ENCODE measurements around the gene SYT17. TPM values are rescaled to one million over a fixed set of nuclear protein-coding genes. Genes with fewer than 3 reads are reported as not detected.

Gene SYT17
- total RNA-seq, 2 experiments from 2014 or later: 6.2 to 10.3 TPM

- TF ChIP-seq CTCF (conservative IDR thresholded peaks at IDR 0.05; ENCODE audit: low read length) (no peak), EZH2phosphoT487 (IDR thresholded peaks at IDR 0.05; ENCODE audit: borderline replicate concordance, low read depth, low read length) (no peak)
- peaks cover 12% of the 10 kb centered on the region for H3K4me1 ChIP-seq (ENCODE audit: insufficient read depth, low read length, poor library complexity, severe bottlenecking)
- no peaks in the 10 kb centered on the region for H3K36me3 ChIP-seq (ENCODE audit: insufficient read depth, low read length)
- BruUV-seq (replicated peaks): no TSS peak
- H3K9me3 ChIP-seq (ENCODE audit: low read length): no peaks in the 10 kb centered on the region
- H2AFZ ChIP-seq (ENCODE audit: low read length): no peak overlapping the region; the same call in 1 of the 2 replicates
- peak; percentile 45 for DNase-seq (ENCODE audit: low spot score)
- ChIA-PET POLR2A (no interaction called here), CTCF (ENCODE audit: unreplicated experiment) (no interaction called here)
- H3K27ac ChIP-seq (ENCODE audit: low read depth, low read length, poor library complexity, severe bottlenecking): no peak overlapping the region
- no peaks in the 10 kb centered on the region for H3K9me2 ChIP-seq (ENCODE audit: insufficient read depth, low read length)
- H3K4me3 ChIP-seq (ENCODE audit: low read depth, low read length, poor library complexity, severe bottlenecking): no peak overlapping the region
- intact Hi-C loops (cut with micrococcal nuclease; ENCODE audit: unreplicated experiment): no loop called here
- H4K20me1 ChIP-seq (ENCODE audit: insufficient read depth, low read length): no peaks in the 10 kb centered on the region
- no peaks in the 10 kb centered on the region for H3K79me2 ChIP-seq (ENCODE audit: insufficient read depth, low read depth, low read length)
- H3K4me2 ChIP-seq (ENCODE audit: low read length): 0 out of 2 replicates have a peak overlapping the region, but pooled peaks have one; percentile 10
Observed at GRCh38 chr16:19294156-19294649, 126.2 kb downstream of the SYT17 start.

GRCh38 chr16:19295393-19295792 is 127.4 kb downstream of the SYT17 start:
- Histone ChIP-seq H4K20me1 (ENCODE audit: insufficient read depth, low read length) (no peaks in the 10 kb centered on the region), H3K4me1 (ENCODE audit: insufficient read depth, low read length, poor library complexity, severe bottlenecking) (peaks cover 12% of the 10 kb centered on the region), H2AFZ (ENCODE audit: low read length) (no peak overlapping the region), H3K4me3 (ENCODE audit: low read depth, low read length, poor library complexity, severe bottlenecking) (no peak overlapping the region), H3K9me3 (ENCODE audit: low read length) (no peaks in the 10 kb centered on the region), H3K36me3 (ENCODE audit: insufficient read depth, low read length) (no peaks in the 10 kb centered on the region), H3K9me2 (ENCODE audit: insufficient read depth, low read length) (no peaks in the 10 kb centered on the region), H3K79me2 (ENCODE audit: insufficient read depth, low read depth, low read length) (no peaks in the 10 kb centered on the region), H3K4me2 (ENCODE audit: low read length) (no peak overlapping the region), H3K27ac (ENCODE audit: low read depth, low read length, poor library complexity, severe bottlenecking) (no peak overlapping the region)
- no TSS peak for BruUV-seq (replicated peaks)
- POLR2A ChIA-PET: no interaction called here
- no peak for DNase-seq (ENCODE audit: low spot score)
- intact Hi-C loops (cut with micrococcal nuclease; ENCODE audit: unreplicated experiment): no loop called here
- TF ChIP-seq EZH2phosphoT487 (IDR thresholded peaks at IDR 0.05; ENCODE audit: borderline replicate concordance, low read depth, low read length) (no peak), CTCF (conservative IDR thresholded peaks at IDR 0.05; ENCODE audit: low read length) (no peak)
- CTCF ChIA-PET (ENCODE audit: unreplicated experiment): no interaction called here

- DNase-seq (ENCODE audit: low spot score): no peak
- no peaks in the 10 kb centered on the region for H3K79me2 ChIP-seq (ENCODE audit: insufficient read depth, low read depth, low read length)
- H3K4me1 ChIP-seq (ENCODE audit: insufficient read depth, low read length, poor library complexity, severe bottlenecking): peaks cover 12% of the 10 kb centered on the region
Observed at GRCh38 chr16:19297454-19297853, 129.4 kb downstream of the SYT17 start.

More at GRCh38 chr16:19297454-19297853, 129.4 kb downstream of the SYT17 start:
- H3K9me2 ChIP-seq (ENCODE audit: insufficient read depth, low read length): no peaks in the 10 kb centered on the region
- ChIA-PET POLR2A (interaction anchor here (0.7 kb wide), 1 partner anchor 20 kb away, joined by 3 read pairs; no protein-coding TSS in a partner anchor), CTCF (ENCODE audit: unreplicated experiment) (no interaction called here)
- no TSS peak for BruUV-seq (replicated peaks)
- H3K4me3 ChIP-seq (ENCODE audit: low read depth, low read length, poor library complexity, severe bottlenecking): no peak overlapping the region
- intact Hi-C loops (cut with micrococcal nuclease; ENCODE audit: unreplicated experiment): no loop called here
- no peaks in the 10 kb centered on the region for H3K36me3 ChIP-seq (ENCODE audit: insufficient read depth, low read length)
- H2AFZ ChIP-seq (ENCODE audit: low read length): no peak overlapping the region
- no peak overlapping the region for H3K27ac ChIP-seq (ENCODE audit: low read depth, low read length, poor library complexity, severe bottlenecking)
- H3K4me2 ChIP-seq (ENCODE audit: low read length): no peak overlapping the region
- TF ChIP-seq CTCF (conservative IDR thresholded peaks at IDR 0.05; ENCODE audit: low read length): no peak
- TF ChIP-seq EZH2phosphoT487 (IDR thresholded peaks at IDR 0.05; ENCODE audit: borderline replicate concordance, low read depth, low read length): no peak
- no peaks in the 10 kb centered on the region for H4K20me1 ChIP-seq (ENCODE audit: insufficient read depth, low read length)
- no peaks in the 10 kb centered on the region for H3K9me3 ChIP-seq (ENCODE audit: low read length)
